Pancreas (tissue), 10 donors: Measurements from ENCODE around the gene PTPRM. TPM values are rescaled to one million over a fixed set of nuclear protein-coding genes. Genes with fewer than 3 reads are reported as not detected.

ENCODE experiments used
- ATAC-seq, 4 donors: fragments of 200-7000 bp; cut with Tn5 transposase; one replicate each; pipeline versions ENCODE4 v1.8.0 to v1.9.1; 2020; ENCODE audit warnings: mild to moderate bottlenecking in 4 of 4, moderate library complexity in 4 of 4
- DNase-seq, 6 donors: peaks; one replicate each; pipeline ENCODE4 v3.0.0-alpha.2; 2020
- FAIRE-seq: peaks from 2 replicates; lab custom pipeline; 2012; peaks lifted over from hg19 to GRCh38; lab: Jason Lieb, UNC
- H3K27ac ChIP-seq, 4 donors: fragments of 200-600 bp; sonication (generic); 1 replicate in 3 of 4; 2 replicates in 1 of 4; pipeline versions ENCODE4 v1.5.0 to v1.8.0; 2020
- H3K27me3 ChIP-seq, 4 donors: fragments of 200-600 bp; one replicate each; pipeline ENCODE4 v1.8.0; 2021
- H3K36me3 ChIP-seq, 3 donors: fragments of 200-600 bp; sonication (generic) in 1 of 3; one replicate each; pipeline versions ENCODE4 v1.5.0 to v1.8.0; 2020 to 2021
- H3K4me1 ChIP-seq, 3 donors: fragments of 200-600 bp; one replicate each; pipeline ENCODE4 v1.8.0; 2021
- H3K4me3 ChIP-seq, 4 donors: fragments of 200-600 bp; sonication (generic) in 2 of 4; one replicate each; pipeline versions ENCODE4 v1.5.0 to v1.8.0; 2020 to 2021
- H3K9me3 ChIP-seq, 4 donors: fragments of 200-600 bp; one replicate each; pipeline ENCODE4 v1.8.0; 2021
- WGBS, 2 donors: extraction: QIAGEN DNeasy Blood & Tissue Kit; methylation state at CpG; one replicate each; pipeline ENCODE4 v1.1.7; 2013; 5-methylcytosine and 5-hydroxymethylcytosine counted together
- intact Hi-C, 3 donors: fragments of 100-400 bp; cut with DNase I; formaldehyde crosslinking; loops; one replicate each; pipeline versions ENCODE4 v1.11.1 to v1.14.2; 2022
- polyA plus RNA-seq, 2 donors: library from polyadenylated mRNA; stranded (reverse); fragments of 200-250 nt; gene quantifications; one replicate each; pipeline ENCODE4 v1.2.3, GENCODE V29; 2013
- total RNA-seq, 6 donors: library from RNA; stranded (reverse); fragmentation: NEBNext Ultra II Directional in 4 of 6; extraction: Animal tissue kit (Norgen Biotek cat#: 25700) in 4 of 6; gene quantifications; one replicate each; pipeline versions ENCODE4 v1.2.1 to v1.2.4, GENCODE V29; 2021 to 2023
- TF ChIP-seq, protein P1 (sequence below), 4 donors: fragments of 200-600 bp; sonication (generic) in 3 of 4; IDR thresholded peaks; one replicate each; pipeline versions ENCODE4 v1.5.0 to v1.8.0; 2021; ENCODE audit warnings: antibody characterized with exemption in 4 of 4
- donor health status: healthy with polysubstance abuse.
- donor health status: DM: no; HTN: no; CAD: no; lungs with moderate emphysema.
- donor health status: DM: no; HTN: no; CAD: no.
- donor health status: control.
- donor health status: control.
- donor health status: Bipolar disorder and iron deficiency.
- donor health status: DM: yes; HTN: yes; CAD: no.
- donor health status: DM: no; HTN: no; CAD: no.
- donor health status: DM: no; HTN: no; CAD: no.
- donor health status: DM: yes; HTN: yes; CAD: no.

PTPRM gene
- total and polyA plus RNA-seq, 8 donors = 14.5 to 50.7 (median 19.7) TPM

DNA sequence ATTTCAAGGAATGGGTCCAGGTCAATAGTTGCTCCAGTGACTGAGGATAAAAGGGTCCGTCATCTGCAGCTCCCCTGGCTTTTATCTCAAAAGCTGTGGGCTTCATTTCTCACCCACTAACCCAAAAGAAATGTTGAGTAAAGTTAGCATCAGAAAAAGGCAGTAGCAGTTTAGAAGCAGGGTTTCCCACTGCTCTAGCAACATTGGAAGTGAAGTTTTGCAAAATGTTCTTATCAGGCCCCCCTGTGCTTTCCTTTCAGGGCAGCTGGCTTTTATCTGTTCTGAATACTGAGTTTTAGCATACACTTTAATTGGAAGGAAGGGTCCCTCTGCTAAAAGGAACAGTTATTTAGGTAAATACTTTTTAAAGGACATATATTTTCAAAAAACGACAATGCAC, 745.9 kb downstream of the PTPRM start:
- no peaks in the 10 kb centered on the region for H3K9me3 ChIP-seq
- no peaks in the 10 kb centered on the region for H3K27me3 ChIP-seq
- H3K36me3 ChIP-seq = no peaks in the 10 kb centered on the region
- intact Hi-C loops = no loop called here
- no peak overlapping the region for H3K4me3 ChIP-seq
- TF ChIP-seq, protein P1, sequence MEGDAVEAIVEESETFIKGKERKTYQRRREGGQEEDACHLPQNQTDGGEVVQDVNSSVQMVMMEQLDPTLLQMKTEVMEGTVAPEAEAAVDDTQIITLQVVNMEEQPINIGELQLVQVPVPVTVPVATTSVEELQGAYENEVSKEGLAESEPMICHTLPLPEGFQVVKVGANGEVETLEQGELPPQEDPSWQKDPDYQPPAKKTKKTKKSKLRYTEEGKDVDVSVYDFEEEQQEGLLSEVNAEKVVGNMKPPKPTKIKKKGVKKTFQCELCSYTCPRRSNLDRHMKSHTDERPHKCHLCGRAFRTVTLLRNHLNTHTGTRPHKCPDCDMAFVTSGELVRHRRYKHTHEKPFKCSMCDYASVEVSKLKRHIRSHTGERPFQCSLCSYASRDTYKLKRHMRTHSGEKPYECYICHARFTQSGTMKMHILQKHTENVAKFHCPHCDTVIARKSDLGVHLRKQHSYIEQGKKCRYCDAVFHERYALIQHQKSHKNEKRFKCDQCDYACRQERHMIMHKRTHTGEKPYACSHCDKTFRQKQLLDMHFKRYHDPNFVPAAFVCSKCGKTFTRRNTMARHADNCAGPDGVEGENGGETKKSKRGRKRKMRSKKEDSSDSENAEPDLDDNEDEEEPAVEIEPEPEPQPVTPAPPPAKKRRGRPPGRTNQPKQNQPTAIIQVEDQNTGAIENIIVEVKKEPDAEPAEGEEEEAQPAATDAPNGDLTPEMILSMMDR (IDR thresholded peaks at IDR 0.05) = no peak
- no peak for FAIRE-seq
- 89 to 93% methylated on average over 2 of the region's 2 CpGs for WGBS, 2 donors
- ATAC-seq = no peak
- no peaks in the 10 kb centered on the region for H3K4me1 ChIP-seq
- H3K27ac ChIP-seq = no peak overlapping the region
- DNase-seq = no peak

DNA sequence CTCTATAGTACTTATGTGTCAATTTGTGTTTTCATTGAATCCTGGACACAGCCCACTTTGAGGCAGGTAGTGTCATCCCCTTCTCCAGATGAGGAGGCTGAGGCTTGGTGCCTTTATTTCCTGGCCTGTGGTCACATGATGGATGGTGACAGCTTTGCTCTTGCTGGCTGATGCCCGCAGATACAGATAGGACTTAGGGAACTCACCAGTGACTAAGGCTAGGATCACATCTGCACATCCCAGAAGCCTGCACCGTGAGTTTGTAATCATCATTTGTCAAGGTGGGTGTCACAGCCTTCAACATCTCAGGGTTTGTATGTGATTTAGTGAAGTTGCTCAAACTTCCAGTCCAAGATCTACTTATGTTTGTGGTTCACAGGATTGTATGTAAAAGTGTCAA, 747.0 kb downstream of the PTPRM start:
- TF ChIP-seq, protein P1 (IDR thresholded peaks at IDR 0.05) = no peak
- DNase-seq (no peak), FAIRE-seq (no peak), ATAC-seq (no peak)
- intact Hi-C loops = no loop called here
- H3K4me3 ChIP-seq = no peak overlapping the region
- no peaks in the 10 kb centered on the region for H3K4me1 ChIP-seq
- H3K36me3 ChIP-seq = no peaks in the 10 kb centered on the region
- no peaks in the 10 kb centered on the region for H3K27me3 ChIP-seq
- no peak overlapping the region for H3K27ac ChIP-seq
- WGBS, 2 donors = 91 to 94% methylated on average over 2 of the region's 2 CpGs
- H3K9me3 ChIP-seq = no peaks in the 10 kb centered on the region

DNA sequence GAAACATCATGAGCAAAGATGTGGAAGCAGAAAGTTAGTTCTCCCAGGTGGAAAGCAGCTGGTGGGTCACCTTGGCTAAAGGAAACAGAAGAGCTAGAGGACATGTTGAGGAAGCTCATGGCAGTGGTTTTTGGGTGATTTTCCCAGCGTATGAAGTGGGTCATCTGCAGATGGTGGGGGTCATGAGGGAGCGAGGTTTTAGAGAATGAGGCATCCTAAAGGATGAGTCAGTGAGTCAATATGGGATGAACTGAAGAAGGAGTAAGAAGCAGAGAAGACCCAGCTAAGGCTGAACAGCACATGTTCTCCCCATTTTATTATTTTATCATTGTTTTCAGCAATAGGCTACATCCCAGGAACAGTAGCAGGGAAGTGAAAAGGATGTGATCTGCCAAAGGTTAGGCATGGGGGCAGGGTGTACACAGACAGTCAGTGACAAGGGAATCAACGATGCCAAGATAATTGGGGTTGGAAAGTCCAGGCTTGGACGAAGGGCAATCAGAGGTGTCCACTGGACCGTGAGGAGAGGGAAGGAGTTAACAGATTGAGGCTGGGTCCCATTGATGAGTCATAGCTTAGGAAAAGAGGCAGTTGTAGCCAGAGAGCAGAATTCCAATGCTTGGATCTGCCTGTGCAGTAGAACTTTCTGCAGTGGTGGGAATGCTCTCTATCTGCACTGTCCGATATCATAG, 752.8 kb downstream of the PTPRM start:
- no peaks in the 10 kb centered on the region for H3K36me3 ChIP-seq
- FAIRE-seq = no peak

DNA sequence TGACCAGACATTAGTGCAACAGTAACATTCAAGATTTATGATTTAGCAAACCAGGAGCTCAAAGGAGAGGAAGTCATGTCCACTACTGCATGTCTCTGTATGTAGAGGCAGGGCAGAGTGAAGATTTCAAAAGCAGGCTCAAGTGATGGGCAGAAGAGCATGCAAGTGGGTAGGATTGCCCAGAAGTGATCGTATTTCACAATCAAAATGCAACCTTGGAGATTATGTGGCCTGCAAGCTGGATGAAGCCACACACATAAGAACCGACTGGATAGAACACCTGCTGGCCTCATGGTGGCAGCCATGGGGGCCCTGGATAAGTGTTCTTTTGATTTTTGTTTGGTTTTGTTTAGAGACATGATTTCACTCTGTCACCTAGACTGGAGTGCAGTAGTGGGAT, 755.4 kb downstream of the PTPRM start:
- FAIRE-seq = no peak
- WGBS, 2 donors = 78 to 86% methylated on average over 2 of the region's 2 CpGs
- TF ChIP-seq, protein P1 (IDR thresholded peaks at IDR 0.05) = no peak

More for the DNA sequence above, 752.8 kb downstream of the PTPRM start:
- ATAC-seq = no peak
- no peaks in the 10 kb centered on the region for H3K4me1 ChIP-seq
- H3K9me3 ChIP-seq = no peaks in the 10 kb centered on the region
- TF ChIP-seq, protein P1 (IDR thresholded peaks at IDR 0.05) = no peak
- intact Hi-C loops = no loop called here
- 91 to 96% methylated on average over 6 of the region's 6 CpGs for WGBS, 2 donors
- no peaks in the 10 kb centered on the region for H3K27me3 ChIP-seq
- no peak overlapping the region for H3K27ac ChIP-seq
- H3K4me3 ChIP-seq = no peak overlapping the region
- DNase-seq = no peak

DNA sequence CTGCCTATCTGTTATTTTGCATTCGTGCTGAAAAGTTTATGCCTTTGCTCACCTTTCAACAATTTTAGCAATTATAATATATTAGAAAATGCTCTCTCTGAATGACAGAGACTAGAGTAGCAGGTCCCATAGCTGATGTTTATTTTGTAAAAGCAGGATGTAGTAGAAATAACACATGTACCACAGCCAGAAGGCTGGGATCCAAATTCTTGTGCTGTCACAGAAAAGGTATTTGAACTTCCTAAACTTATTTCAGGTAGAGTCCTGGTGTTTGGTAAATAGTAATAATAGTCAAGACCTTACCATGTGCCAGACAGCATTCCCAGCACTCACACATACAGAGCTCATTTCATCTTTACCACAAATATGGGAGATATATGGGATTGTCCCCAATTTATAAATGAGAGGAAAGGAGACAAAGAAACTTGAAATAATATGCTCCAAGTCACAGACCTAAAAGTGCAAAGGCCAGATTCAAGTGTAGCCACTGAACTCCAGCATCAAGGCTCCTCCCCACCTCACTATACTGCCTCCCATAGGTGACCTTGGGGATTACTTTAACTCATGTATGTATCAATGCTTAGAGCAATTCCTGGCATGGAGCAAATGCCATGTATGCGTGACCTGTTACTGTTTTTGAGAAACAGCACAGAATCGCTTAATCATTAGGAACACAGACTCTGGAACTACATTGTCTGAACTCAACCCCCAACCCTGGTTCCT, 757.4 kb downstream of the PTPRM start:
- TF ChIP-seq, protein P1 (IDR thresholded peaks at IDR 0.05) = no peak
- Histone ChIP-seq H3K4me1 (peaks cover 0 to 5% (median 0%) of the 10 kb centered on the region in 3 donors), H3K27me3 (no peaks in the 10 kb centered on the region), H3K27ac (no peak overlapping the region), H3K4me3 (no peak overlapping the region), H3K9me3 (no peaks in the 10 kb centered on the region), H3K36me3 (no peaks in the 10 kb centered on the region)
- WGBS, 2 donors = 80 to 91% methylated on average over 3 of the region's 3 CpGs
- intact Hi-C loops = no loop called here
- no peak for DNase-seq
- FAIRE-seq = no peak
- ATAC-seq = no peak

More for the DNA sequence above, 755.4 kb downstream of the PTPRM start:
- H3K4me1 ChIP-seq = no peaks in the 10 kb centered on the region
- ATAC-seq (no peak), DNase-seq (no peak)
- intact Hi-C loops = no loop called here
- H3K27me3 ChIP-seq = no peaks in the 10 kb centered on the region
- no peak overlapping the region for H3K27ac ChIP-seq
- H3K9me3 ChIP-seq = no peaks in the 10 kb centered on the region
- H3K36me3 ChIP-seq = no peaks in the 10 kb centered on the region
- H3K4me3 ChIP-seq = no peak overlapping the region
